NCI-H748 treated with DMSO at 0.1 percent for 48 hours (cell line): ENCODE data around the gene TRERF1.

Source experiments
- DNase-seq: peaks from one replicate; lab custom pipeline; 2025; lab: John Stamatoyannopoulos, UW

Gene TRERF1

DNA sequence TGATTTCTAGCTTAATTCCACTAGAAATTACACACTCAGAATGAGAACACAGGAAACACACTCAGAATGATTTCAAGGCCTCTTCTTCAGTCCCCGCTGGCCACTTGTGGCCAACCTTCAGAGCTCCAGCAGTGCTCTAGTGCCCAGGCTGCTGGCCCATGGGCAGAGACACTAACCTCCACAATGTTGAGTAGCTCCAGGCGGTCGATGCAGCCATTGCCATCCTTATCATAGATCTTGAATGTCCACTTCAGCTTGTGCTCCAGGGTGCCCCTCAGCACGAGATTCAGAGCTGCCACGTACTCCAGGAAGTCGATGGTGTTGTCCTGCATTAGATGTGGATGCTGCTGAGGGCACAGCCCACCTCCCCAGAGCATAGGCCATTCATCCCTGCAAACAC, 263.3 kb downstream of the TRERF1 start:
- no peak for DNase-seq

- no peak for DNase-seq
Observed at GRCh38 chr6:42185597-42185996, 266.1 kb downstream of the TRERF1 start.

GRCh38 chr6:42184475-42184874, 267.3 kb downstream of the TRERF1 start:
- no peak for DNase-seq

- no peak for DNase-seq
Observed at GRCh38 chr6:42182101-42182500, 269.6 kb downstream of the TRERF1 start.

DNA sequence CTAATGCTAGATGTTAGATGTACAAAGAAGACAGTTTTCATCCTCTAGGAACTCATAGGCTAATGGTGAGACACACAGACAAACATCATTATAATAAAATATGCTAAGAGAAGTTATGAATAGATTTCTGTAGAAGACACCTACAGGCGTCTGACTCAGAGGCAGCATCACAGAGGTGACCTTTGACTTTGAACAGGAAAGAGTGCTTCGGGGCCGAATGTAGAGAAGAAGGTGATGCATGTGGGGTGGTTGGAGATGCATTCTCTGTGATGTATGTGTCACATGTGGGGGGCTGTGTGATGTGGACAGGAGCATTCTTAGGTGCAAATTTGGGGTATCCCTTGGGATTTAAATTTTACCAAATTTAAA, 271.8 kb downstream of the TRERF1 start:
- DNase-seq, result no peak

- no peak for DNase-seq
Observed at GRCh38 chr6:42179261-42179944, 272.3 kb downstream of the TRERF1 start.

DNA sequence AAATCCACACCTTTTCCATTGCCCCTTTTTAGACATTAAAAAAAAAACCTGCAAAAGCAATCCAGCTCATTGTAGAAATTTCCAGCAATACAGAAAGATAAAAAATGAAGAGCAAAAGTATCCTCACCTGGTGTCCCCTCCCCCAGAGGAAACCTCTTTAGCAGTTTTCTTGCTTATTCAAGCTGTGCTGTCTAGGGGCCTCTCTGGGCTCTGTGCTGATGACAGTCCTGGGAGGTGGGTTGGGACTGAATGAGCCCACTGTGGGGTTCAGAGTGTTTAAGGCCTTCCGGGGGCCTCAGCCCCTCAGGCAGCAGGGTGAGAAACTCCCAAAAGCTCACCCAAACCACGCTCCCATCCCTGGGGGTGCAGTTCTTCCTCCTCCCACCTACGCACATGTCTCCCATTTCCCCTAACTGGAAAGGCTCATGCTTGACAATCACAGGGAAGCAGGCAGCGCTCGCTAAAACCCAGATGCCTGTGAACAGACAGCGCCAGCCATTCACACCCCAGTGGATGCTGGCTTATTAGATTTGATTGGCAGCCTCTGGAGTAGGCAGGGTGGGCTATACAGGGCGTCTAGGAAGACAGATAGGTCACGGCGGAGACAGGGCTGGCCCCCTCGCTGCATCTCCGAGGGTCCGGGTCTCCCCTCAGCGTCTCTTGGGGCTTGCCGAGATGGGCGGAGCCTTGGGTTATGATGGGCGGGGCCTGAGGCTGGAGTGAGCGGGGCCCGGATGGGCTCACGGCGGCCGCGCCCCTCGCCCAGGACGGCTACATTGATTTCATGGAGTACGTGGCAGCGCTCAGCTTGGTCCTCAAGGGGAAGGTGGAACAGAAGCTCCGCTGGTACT, 274.0 kb downstream of the TRERF1 start:
- DNase-seq, result no peak

DNA sequence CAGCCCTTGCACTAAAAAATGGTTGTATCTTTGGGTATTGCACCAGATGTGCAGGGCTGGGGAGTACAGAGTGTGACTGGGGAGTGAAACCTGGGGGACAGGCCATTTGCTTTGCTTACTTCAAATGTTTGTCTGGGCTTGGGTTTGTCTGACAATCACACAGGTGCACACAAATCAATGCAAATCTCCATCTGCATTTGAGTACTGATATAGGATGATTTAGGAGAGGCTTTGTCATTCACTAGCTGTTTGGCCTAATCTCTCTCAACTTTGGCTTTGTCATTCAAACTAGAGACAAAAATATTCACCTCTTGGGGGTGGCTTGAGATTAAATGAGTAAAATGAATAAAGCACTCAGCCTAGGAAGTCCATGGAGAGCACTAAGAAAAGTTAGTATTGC, 274.7 kb downstream of the TRERF1 start:
- DNase-seq, result no peak

GRCh38 chr6:42175860-42176259, 275.9 kb downstream of the TRERF1 start:
- no peak for DNase-seq
